ENCODE measurements around the gene LVRN.
"Not testable (repeated sequence)": the region's sequence is repeated elsewhere in the genome, so short reads cannot be mapped to it uniquely, and the experiment has no call there.

The LVRN gene

GRCh38 chr5:115962239-115962564, at the start of gene LVRN:
Gene LVRN, plus strand, starts transcription at chr5:115962475. Its CDS starts 143 bp downstream, at chr5:115962618.
- DNase-seq (ENCODE audit: low spot score), result no peak

- DNase-seq (ENCODE audit: low spot score), result not testable (repeated sequence)
Observed at GRCh38 chr5:115913623-115914400, 48.5 kb upstream of the LVRN start.

- DNase-seq (ENCODE audit: low spot score), result no peak
Observed at GRCh38 chr5:115920171-115920725, 42.0 kb upstream of the LVRN start.

GRCh38 chr5:115928578-115929407, 33.5 kb upstream of the LVRN start:
- not testable (repeated sequence) for DNase-seq (ENCODE audit: low spot score)

- not testable (repeated sequence) for DNase-seq (ENCODE audit: low spot score)
Observed at GRCh38 chr5:115930171-115930570, 32.1 kb upstream of the LVRN start.

GRCh38 chr5:115930630-115931337, 31.5 kb upstream of the LVRN start:
- DNase-seq (ENCODE audit: low spot score), result no peak

GRCh38 chr5:115932991-115933390, 29.3 kb upstream of the LVRN start:
- DNase-seq (ENCODE audit: low spot score), result no peak

GRCh38 chr5:115934388-115934974, 27.8 kb upstream of the LVRN start:
- DNase-seq (ENCODE audit: low spot score), result no peak

- no peak for DNase-seq (ENCODE audit: low spot score)
Observed at GRCh38 chr5:115936031-115936430, 26.2 kb upstream of the LVRN start.

GRCh38 chr5:115939059-115939458, 23.2 kb upstream of the LVRN start:
- no peak for DNase-seq (ENCODE audit: low spot score)

- no peak for DNase-seq (ENCODE audit: low spot score)
Observed at GRCh38 chr5:115940080-115940810, 22.0 kb upstream of the LVRN start.

- no peak for DNase-seq (ENCODE audit: low spot score)
Observed at GRCh38 chr5:115941051-115941675, 21.1 kb upstream of the LVRN start.

GRCh38 chr5:115944501-115944900, 17.8 kb upstream of the LVRN start:
- no peak for DNase-seq (ENCODE audit: low spot score)

- DNase-seq (ENCODE audit: low spot score), result no peak
Observed at GRCh38 chr5:115946655-115947054, 15.6 kb upstream of the LVRN start.

- no peak for DNase-seq (ENCODE audit: low spot score)
Observed at GRCh38 chr5:115947260-115947659, 15.0 kb upstream of the LVRN start.

GRCh38 chr5:115948091-115948534, 14.2 kb upstream of the LVRN start:
- no peak for DNase-seq (ENCODE audit: low spot score)

GRCh38 chr5:115949096-115949495, 13.2 kb upstream of the LVRN start:
- no peak for DNase-seq (ENCODE audit: low spot score)

GRCh38 chr5:115952588-115952987, 9.7 kb upstream of the LVRN start:
- DNase-seq (ENCODE audit: low spot score), result no peak

GRCh38 chr5:115954144-115954543, 8.1 kb upstream of the LVRN start:
- no peak for DNase-seq (ENCODE audit: low spot score)

GRCh38 chr5:115956957-115957356, 5.3 kb upstream of the LVRN start:
- no peak for DNase-seq (ENCODE audit: low spot score)
